ENCODE results near the gene SMYD1. TPM values are rescaled to one million over a fixed set of nuclear protein-coding genes. Genes with fewer than 3 reads are reported as not detected.
"Not testable (repeated sequence)": the region's sequence is repeated elsewhere in the genome, so short reads cannot be mapped to it uniquely, and the experiment has no call there.

SMYD1 gene
- not detected for total RNA-seq

- H3K9me3 Mint-ChIP-seq (ENCODE audit: low read depth): no peaks in the 10 kb centered on the region
- H3K27me3 Mint-ChIP-seq: peaks cover 3% of the 10 kb centered on the region
- DNase-seq (no peak), ATAC-seq (no peak)
- H3K4me3 Mint-ChIP-seq: no peak within 1 kb of the TSS
- CTCF ChIA-PET: interaction anchor here (2.7 kb wide), 1 partner anchor 93 kb away, joined by 7 read pairs; no protein-coding TSS in a partner anchor
- no peaks in the 10 kb centered on the region for H3K36me3 Mint-ChIP-seq
- H3K27ac Mint-ChIP-seq: no peak within 1 kb of the TSS
- no peaks in the 10 kb centered on the region for H3K4me1 Mint-ChIP-seq
Observed at GRCh38 chr2:88067598-88067997, at the start of gene SMYD1. Gene SMYD1 (plus strand): TSS chr2:88067825. CDS start chr2:88067865, 40 bp downstream.

GRCh38 chr2:88018077-88018805 is 49.4 kb upstream of the SMYD1 start:
- H3K9me3 Mint-ChIP-seq (ENCODE audit: low read depth); DNase-seq; H3K27me3 Mint-ChIP-seq; H3K27ac Mint-ChIP-seq; H3K36me3 Mint-ChIP-seq; ATAC-seq: not testable (repeated sequence)
- CTCF ChIA-PET: interaction anchor here (1.6 kb wide), 1 partner anchor 37 kb away, joined by 3 read pairs; no protein-coding TSS in a partner anchor
- peak overlapping the region; percentile 92 for H3K4me3 Mint-ChIP-seq
- peaks cover 14% of the 10 kb centered on the region for H3K4me1 Mint-ChIP-seq

GRCh38 chr2:88018909-88019308 is 48.7 kb upstream of the SMYD1 start:
- CTCF ChIA-PET: no interaction called here
- ATAC-seq (no peak), DNase-seq (no peak)
- Mint-ChIP-seq H3K36me3 (peaks cover 1% of the 10 kb centered on the region), H3K4me3 (no peak overlapping the region), H3K27ac (no peak overlapping the region), H3K9me3 (ENCODE audit: low read depth) (peaks cover 4% of the 10 kb centered on the region), H3K27me3 (no peaks in the 10 kb centered on the region), H3K4me1 (peaks cover 14% of the 10 kb centered on the region)

GRCh38 chr2:88019985-88020384 is 47.6 kb upstream of the SMYD1 start:
- no peak overlapping the region for H3K4me3 Mint-ChIP-seq
- no peak overlapping the region for H3K27ac Mint-ChIP-seq
- H3K27me3 Mint-ChIP-seq: no peaks in the 10 kb centered on the region
- peaks cover 1% of the 10 kb centered on the region for H3K36me3 Mint-ChIP-seq
- DNase-seq (no peak), ATAC-seq (no peak)
- CTCF ChIA-PET: no interaction called here
- peaks cover 4% of the 10 kb centered on the region for H3K9me3 Mint-ChIP-seq (ENCODE audit: low read depth)
- H3K4me1 Mint-ChIP-seq: peaks cover 14% of the 10 kb centered on the region

- ATAC-seq (no peak), DNase-seq (no peak)
- Mint-ChIP-seq H3K4me3 (no peak overlapping the region), H3K9me3 (ENCODE audit: low read depth) (peaks cover 4% of the 10 kb centered on the region), H3K36me3 (peaks cover 10% of the 10 kb centered on the region), H3K27ac (no peak overlapping the region), H3K27me3 (no peaks in the 10 kb centered on the region), H3K4me1 (peaks cover 3% of the 10 kb centered on the region)
- CTCF ChIA-PET: no interaction called here
Observed at GRCh38 chr2:88022669-88022921, 45.0 kb upstream of the SMYD1 start.

GRCh38 chr2:88024509-88024908 is 43.1 kb upstream of the SMYD1 start:
- ATAC-seq: no peak
- CTCF ChIA-PET: interaction anchor here (1.1 kb wide), 1 partner anchor 23 kb away, joined by 3 read pairs; no protein-coding TSS in a partner anchor

GRCh38 chr2:88027697-88028389 is 39.8 kb upstream of the SMYD1 start:
- DNase-seq (no peak), ATAC-seq (no peak)
- H3K27ac Mint-ChIP-seq: peak overlapping the region; percentile 38
- CTCF ChIA-PET: no interaction called here
- no peak overlapping the region for H3K4me3 Mint-ChIP-seq
- H3K36me3 Mint-ChIP-seq: peaks cover 31% of the 10 kb centered on the region
- no peaks in the 10 kb centered on the region for H3K9me3 Mint-ChIP-seq (ENCODE audit: low read depth)
- no peaks in the 10 kb centered on the region for H3K27me3 Mint-ChIP-seq
- H3K4me1 Mint-ChIP-seq: peaks cover 7% of the 10 kb centered on the region

More at GRCh38 chr2:88024509-88024908, 43.1 kb upstream of the SMYD1 start:
- Mint-ChIP-seq H3K4me1 (peaks cover 7% of the 10 kb centered on the region), H3K27me3 (no peaks in the 10 kb centered on the region), H3K27ac (no peak overlapping the region), H3K9me3 (ENCODE audit: low read depth) (peaks cover under 1% of the 10 kb centered on the region), H3K36me3 (peaks cover 24% of the 10 kb centered on the region), H3K4me3 (no peak overlapping the region)
- DNase-seq: no peak

- ATAC-seq (no peak), DNase-seq (no peak)
- Mint-ChIP-seq H3K36me3 (peaks cover 38% of the 10 kb centered on the region), H3K27me3 (no peaks in the 10 kb centered on the region), H3K9me3 (ENCODE audit: low read depth) (no peaks in the 10 kb centered on the region), H3K4me3 (no peak overlapping the region), H3K27ac (no peak overlapping the region), H3K4me1 (peaks cover 7% of the 10 kb centered on the region)
- CTCF ChIA-PET: no interaction called here
Observed at GRCh38 chr2:88028931-88029330, 38.7 kb upstream of the SMYD1 start.

GRCh38 chr2:88032070-88032702 is 35.4 kb upstream of the SMYD1 start:
- no peak for ATAC-seq
- Mint-ChIP-seq H3K27ac (no peak overlapping the region), H3K4me1 (peaks cover 7% of the 10 kb centered on the region), H3K4me3 (no peak overlapping the region), H3K9me3 (ENCODE audit: low read depth) (peaks cover 3% of the 10 kb centered on the region), H3K27me3 (no peaks in the 10 kb centered on the region), H3K36me3 (peaks cover 55% of the 10 kb centered on the region)
- no peak for DNase-seq
- CTCF ChIA-PET: interaction anchor here (0.5 to 1.2 kb wide), 2 partner anchors 20 to 28 kb away, joined by 3 to 4 read pairs; no protein-coding TSS in a partner anchor

GRCh38 chr2:88036182-88036581 is 31.4 kb upstream of the SMYD1 start:
- no peaks in the 10 kb centered on the region for H3K4me1 Mint-ChIP-seq
- H3K9me3 Mint-ChIP-seq (ENCODE audit: low read depth): peaks cover 3% of the 10 kb centered on the region
- H3K4me3 Mint-ChIP-seq: no peak overlapping the region
- H3K27me3 Mint-ChIP-seq: no peaks in the 10 kb centered on the region
- no peak overlapping the region for H3K27ac Mint-ChIP-seq
- DNase-seq (no peak), ATAC-seq (no peak)
- CTCF ChIA-PET: no interaction called here
- H3K36me3 Mint-ChIP-seq: peaks cover 58% of the 10 kb centered on the region

GRCh38 chr2:88036606-88037005 is 31.0 kb upstream of the SMYD1 start:
- Mint-ChIP-seq H3K4me1 (no peaks in the 10 kb centered on the region), H3K36me3 (peaks cover 58% of the 10 kb centered on the region), H3K27me3 (no peaks in the 10 kb centered on the region), H3K27ac (no peak overlapping the region), H3K9me3 (ENCODE audit: low read depth) (peaks cover 3% of the 10 kb centered on the region), H3K4me3 (no peak overlapping the region)
- DNase-seq: no peak
- no peak for ATAC-seq
- CTCF ChIA-PET: no interaction called here

- DNase-seq: no peak
- no peaks in the 10 kb centered on the region for H3K27me3 Mint-ChIP-seq
- peaks cover 2% of the 10 kb centered on the region for H3K4me1 Mint-ChIP-seq
- CTCF ChIA-PET: no interaction called here
- H3K9me3 Mint-ChIP-seq (ENCODE audit: low read depth): peaks cover 3% of the 10 kb centered on the region
- H3K36me3 Mint-ChIP-seq: peaks cover 52% of the 10 kb centered on the region
- no peak overlapping the region for H3K27ac Mint-ChIP-seq
- no peak for ATAC-seq
- no peak overlapping the region for H3K4me3 Mint-ChIP-seq
Observed at GRCh38 chr2:88038263-88039105, 29.1 kb upstream of the SMYD1 start.

- Mint-ChIP-seq H3K9me3 (ENCODE audit: low read depth) (no peaks in the 10 kb centered on the region), H3K4me1 (peaks cover 2% of the 10 kb centered on the region), H3K36me3 (peaks cover 25% of the 10 kb centered on the region), H3K27me3 (no peaks in the 10 kb centered on the region), H3K27ac (no peak overlapping the region), H3K4me3 (no peak overlapping the region)
- CTCF ChIA-PET: interaction anchor here (0.7 kb wide), 1 partner anchor 718 kb away, joined by 3 read pairs; no protein-coding TSS in a partner anchor
- DNase-seq (no peak), ATAC-seq (no peak)
Observed at GRCh38 chr2:88042476-88042875, 25.1 kb upstream of the SMYD1 start.

Measured in activated CD8-positive, alpha-beta memory T cell treated with anti-CD3 and anti-CD28 coated beads, Interleukin-2, amount 10 ng/mL, durations not matched to agents 7 days and 5 days (primary cell).